BJ (cell line): ENCODE measurements around the gene CMTM8. TPM values are rescaled to one million over a fixed set of nuclear protein-coding genes. Genes with fewer than 3 reads are reported as not detected.

Experiments
- CTCF ChIA-PET: fragments of 350-600 bp; formaldehyde crosslinking; extraction: SDS; loops from one replicate; lab custom pipeline; 2021; ENCODE audit warnings: antibody characterized with exemption, inconsistent platforms; lab: Yijun Ruan, JAX
- POLR2A ChIA-PET: fragments of 300-600 bp; sonication (Branson Sonifier 250); formaldehyde crosslinking; extraction: SDS; loops from one replicate; lab custom pipeline; 2021; ENCODE audit warnings: antibody characterized with exemption; lab: Charles Lee
- DNase-seq: peaks from one replicate; pipeline ENCODE4 v3.0.0-alpha.2; 2011; ENCODE audit warnings: low read depth
- H3K27me3 ChIP-seq: 2 replicates; pipeline ENCODE4 v1.6.0; 2011; ENCODE audit warnings: low read length; ENCODE audit not compliant: control insufficient read depth, insufficient read depth
- H3K36me3 ChIP-seq: 2 replicates; pipeline ENCODE4 v1.5.1; 2011; ENCODE audit warnings: low read length; ENCODE audit not compliant: control insufficient read depth, insufficient read depth
- H3K4me3 ChIP-seq: 2 replicates; pipeline ENCODE4 v1.5.1; 2011; ENCODE audit warnings: low read depth, mild to moderate bottlenecking, control low read depth, low read length
- CTCF ChIP-seq: IDR thresholded peaks from 2 replicates; pipeline ENCODE4 v1.5.1; 2011; ENCODE audit warnings: low read depth, mild to moderate bottlenecking, control low read depth, inconsistent platforms, low read length, moderate library complexity; ENCODE audit not compliant: insufficient read depth
- polyA plus RNA-seq: library from polyadenylated mRNA; depleted of rRNA; stranded (reverse); fragments of >200 nt; gene quantifications from 2 replicates; pipeline ENCODE4 v1.2.3, GENCODE V29; 2011

Gene CMTM8
- polyA plus RNA-seq, 1 experiment: 0.39 TPM

GRCh38 chr3:32315441-32315840 lies 77.0 kb downstream of the CMTM8 start:
- POLR2A ChIA-PET: no interaction called here
- no peaks in the 10 kb centered on the region for H3K36me3 ChIP-seq
- no peak overlapping the region for H3K4me3 ChIP-seq
- TF ChIP-seq CTCF: no peak
- DNase-seq: no peak
- CTCF ChIA-PET: no interaction called here
- no peaks in the 10 kb centered on the region for H3K27me3 ChIP-seq

- no peaks in the 10 kb centered on the region for H3K36me3 ChIP-seq
- H3K4me3 ChIP-seq: no peak overlapping the region
- no peak for TF ChIP-seq CTCF
- H3K27me3 ChIP-seq: no peaks in the 10 kb centered on the region
- POLR2A ChIA-PET: no interaction called here
- CTCF ChIA-PET: no interaction called here
- no peak for DNase-seq
These were observed 77.8 kb downstream of the CMTM8 start for GRCh38 chr3:32316319-32316718.

- Histone ChIP-seq H3K27me3 (no peaks in the 10 kb centered on the region), H3K4me3 (no peak overlapping the region), H3K36me3 (no peaks in the 10 kb centered on the region)
- POLR2A ChIA-PET: no interaction called here
- TF ChIP-seq CTCF: no peak
- no peak for DNase-seq
- CTCF ChIA-PET: no interaction called here
These were observed 78.5 kb downstream of the CMTM8 start for GRCh38 chr3:32316976-32317375.

GRCh38 chr3:32319607-32320006 lies 81.1 kb downstream of the CMTM8 start:
- POLR2A ChIA-PET: no interaction called here
- H3K36me3 ChIP-seq: no peaks in the 10 kb centered on the region

GRCh38 chr3:32320080-32320479 lies 81.6 kb downstream of the CMTM8 start:
- H3K4me3 ChIP-seq: no peak overlapping the region
- CTCF ChIA-PET: no interaction called here
- no peak for TF ChIP-seq CTCF
- H3K27me3 ChIP-seq: peaks cover 3% of the 10 kb centered on the region; the same call in 1 of the 2 replicates
- POLR2A ChIA-PET: no interaction called here
- no peak for DNase-seq
- H3K36me3 ChIP-seq: no peaks in the 10 kb centered on the region

More at GRCh38 chr3:32319607-32320006, 81.1 kb downstream of the CMTM8 start:
- TF ChIP-seq CTCF: no peak
- CTCF ChIA-PET: no interaction called here
- Histone ChIP-seq H3K27me3 (peaks cover 3% of the 10 kb centered on the region; the same call in 1 of the 2 replicates), H3K4me3 (no peak overlapping the region)
- no peak for DNase-seq
